ENCODE data around the gene PDK1. TPM values are rescaled to one million over a fixed set of nuclear protein-coding genes. Genes with fewer than 3 reads are reported as not detected.
A peak's percentile ranks its signal among the peaks of the same experiment; 100 is the strongest.

The PDK1 gene
- total RNA-seq, 1 experiment from 2014 or later, result 74.7 TPM

GRCh38 chr2:172597176-172597842, 41.4 kb downstream of the PDK1 start:
- Histone ChIP-seq H3T11ph (ENCODE audit: low read length) (no peak overlapping the region), H4K91ac (ENCODE audit: insufficient read length, low read depth, low read length) (no peak overlapping the region), H3K14ac (ENCODE audit: insufficient read depth, low read length) (no peak overlapping the region), H2BK15ac (ENCODE audit: low read depth, low read length) (no peak overlapping the region), H3K23ac (ENCODE audit: insufficient read length, low read depth, low read length) (no peak overlapping the region), H2AK5ac (ENCODE audit: insufficient read length, low read length) (no peak overlapping the region), H3K9ac (ENCODE audit: extremely low read depth, insufficient read length, low read length) (no peak overlapping the region), H3K79me1 (ENCODE audit: insufficient read depth, low read depth, low read length, poor library complexity, severe bottlenecking) (no peaks in the 10 kb centered on the region), H3K27me3 (ENCODE audit: insufficient read depth, low read length) (no peaks in the 10 kb centered on the region), H3K4ac (ENCODE audit: low read depth, low read length) (no peak overlapping the region), H3K9me3 (ENCODE audit: control insufficient read depth, low read depth, low read length) (no peaks in the 10 kb centered on the region), H4K20me1 (ENCODE audit: control insufficient read depth, insufficient read depth, insufficient read length) (no peaks in the 10 kb centered on the region), H3K27ac (ENCODE audit: insufficient read length, low read depth, low read length) (no peak overlapping the region), H3K23me2 (ENCODE audit: insufficient read length, low read depth, low read length, poor library complexity, severe bottlenecking) (no peaks in the 10 kb centered on the region), H3K79me2 (ENCODE audit: insufficient read depth, low read length) (no peaks in the 10 kb centered on the region), H2BK20ac (ENCODE audit: low read depth, low read length, poor library complexity, severe bottlenecking) (no peak overlapping the region), H2BK12ac (ENCODE audit: insufficient read length, low read depth, low read length) (no peak overlapping the region), H3K4me1 (ENCODE audit: insufficient read depth, low read length) (no peaks in the 10 kb centered on the region; the same call in 1 of the 2 replicates), H4K5ac (ENCODE audit: insufficient read length, low read depth, low read length) (no peak overlapping the region), H2BK120ac (ENCODE audit: low read depth, low read length, poor library complexity, severe bottlenecking) (no peak overlapping the region), H3K4me2 (ENCODE audit: insufficient read depth, insufficient read length, low read length) (no peak overlapping the region), H4K8ac (replicated peaks; ENCODE audit: insufficient read length, low read depth, low read length) (no peak overlapping the region), H3K18ac (ENCODE audit: insufficient read length, low read depth, low read length) (no peak overlapping the region), H2AFZ (ENCODE audit: low read length) (no peak overlapping the region), H2BK5ac (ENCODE audit: insufficient read length, low read length) (no peak overlapping the region), H3K56ac (ENCODE audit: insufficient read length, low read depth, low read length) (no peak overlapping the region)
- TF ChIP-seq CTCF (conservative IDR thresholded peaks at IDR 0.05), result no peak
- Mint-ChIP-seq H3K27me3 (ENCODE audit: low read depth) (no peaks in the 10 kb centered on the region), H3K27ac (peak overlapping the region in 1 of 3 experiments; percentile 39; a peak in 2 of 7 replicates), H3K9me3 (no peaks in the 10 kb centered on the region), H3K4me1 (peaks cover 5 to 7% of the 10 kb centered on the region in 2 experiments), H3K4me3 (no peak overlapping the region), H3K36me3 (ENCODE audit: insufficient read depth in 1 of 3, low read depth in 3 of 3) (peaks cover 14 to 73% (median 33%) of the 10 kb centered on the region in 3 experiments; a peak in 6 of 7 replicates)
- no peak for DNase-seq
- no CpG with 5 or more reads among the region's 3 CpGs for WGBS (ENCODE audit: extremely low coverage, insufficient read length, low lambda C conversion rate)
